ENCODE data around the gene OR10T2.

OR10T2 gene

GRCh38 chr1:158417586-158417985 is 18.3 kb upstream of the OR10T2 start:
- Histone ChIP-seq H3K4me3 (no peak overlapping the region), H3K27ac (no peak overlapping the region)
- TF ChIP-seq CTCF (IDR thresholded peaks at IDR 0.05) = no peak
- DNase-seq (ENCODE audit: low spot score) = no peak

DNA sequence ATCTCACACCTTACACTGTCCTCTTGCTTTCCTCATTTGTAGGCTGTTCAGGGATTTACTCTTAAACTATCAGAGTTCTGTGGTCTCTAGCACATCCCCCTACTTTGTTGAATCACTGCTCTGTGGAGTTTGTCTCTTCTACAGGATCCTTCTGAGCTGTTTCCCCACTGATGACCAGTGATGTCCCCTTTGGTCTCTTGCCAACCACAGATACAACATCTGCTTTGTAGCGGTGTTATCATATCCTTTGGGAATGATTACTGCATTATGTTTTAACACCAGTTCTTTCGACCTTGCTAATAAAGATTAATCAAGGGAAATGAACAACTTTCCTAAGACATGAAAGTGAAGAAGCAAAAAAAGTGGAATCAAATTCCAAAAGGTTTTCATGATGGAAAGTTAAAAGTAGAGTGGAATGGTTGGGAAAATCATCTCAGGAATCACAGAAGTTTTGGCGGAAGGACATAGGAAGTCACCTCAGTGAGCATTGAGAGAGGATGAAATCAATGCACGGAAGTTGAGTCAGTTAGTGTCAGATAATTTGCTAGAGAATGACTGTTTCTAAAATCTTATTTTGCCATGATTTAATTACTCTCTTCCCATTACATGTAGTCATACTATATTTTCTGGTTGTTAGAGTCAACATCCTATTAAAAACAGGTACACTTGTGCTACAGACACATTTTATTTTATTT is 15.5 kb upstream of the OR10T2 start:
- TF ChIP-seq CTCF (IDR thresholded peaks at IDR 0.05) = no peak
- Histone ChIP-seq H3K4me3 (no peak overlapping the region), H3K27ac (no peak overlapping the region)
- no peak for DNase-seq (ENCODE audit: low spot score)

DNA sequence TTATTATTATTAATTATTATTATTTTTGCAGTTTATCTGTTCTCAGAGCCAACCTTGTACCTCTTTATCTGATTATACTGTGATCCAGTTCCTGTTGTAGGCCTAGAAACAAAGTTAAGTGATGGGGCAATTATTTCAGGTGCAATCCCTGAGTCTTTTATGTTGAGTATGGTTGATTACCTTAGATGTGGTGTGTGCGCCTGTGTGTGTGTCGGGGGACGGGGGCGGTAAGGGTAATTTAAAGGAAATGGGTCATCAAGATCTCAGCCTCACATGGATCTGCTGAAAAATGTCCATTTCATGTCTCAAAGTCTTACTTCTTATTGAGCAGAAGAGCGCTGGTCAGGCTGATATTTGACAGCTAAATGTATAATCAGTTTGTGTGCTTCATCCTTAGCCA is 7.8 kb upstream of the OR10T2 start:
- no peak for DNase-seq (ENCODE audit: low spot score)
- TF ChIP-seq CTCF (IDR thresholded peaks at IDR 0.05) = no peak
- no peak overlapping the region for H3K4me3 ChIP-seq
- no peak overlapping the region for H3K27ac ChIP-seq

DNA sequence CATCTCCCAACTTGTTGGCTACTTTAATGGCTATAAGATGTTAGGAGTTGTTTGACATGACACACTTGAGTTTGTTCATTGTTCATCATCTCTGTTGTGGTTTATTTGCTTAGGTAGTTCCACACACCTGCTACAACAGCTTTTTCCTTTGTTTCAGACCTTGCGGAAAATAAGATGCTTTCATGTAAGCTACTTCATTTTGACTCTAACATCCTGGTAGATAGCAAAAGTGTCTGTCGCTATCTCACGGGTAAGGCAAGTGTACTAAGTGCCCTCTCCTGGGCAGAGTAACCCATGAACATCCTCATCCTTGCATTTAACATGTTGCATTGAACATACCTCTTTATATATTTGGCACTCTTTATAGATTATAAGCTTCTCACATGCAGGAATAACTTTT is 1.6 kb upstream of the OR10T2 start:
- Histone ChIP-seq H3K4me3 (no peak overlapping the region), H3K27ac (no peak overlapping the region)
- no peak for TF ChIP-seq CTCF (IDR thresholded peaks at IDR 0.05)
- DNase-seq (ENCODE audit: low spot score) = no peak

GRCh38 chr1:158396646-158397045 is 2.6 kb downstream of the OR10T2 start:
- no peak for DNase-seq (ENCODE audit: low spot score)
- TF ChIP-seq CTCF (IDR thresholded peaks at IDR 0.05) = no peak

GRCh38 chr1:158393476-158393875 is 5.8 kb downstream of the OR10T2 start:
- Histone ChIP-seq H3K27ac (no peak overlapping the region), H3K4me3 (no peak overlapping the region)
- DNase-seq (ENCODE audit: low spot score) = no peak
- TF ChIP-seq CTCF (IDR thresholded peaks at IDR 0.05) = no peak

More at GRCh38 chr1:158396646-158397045, 2.6 kb downstream of the OR10T2 start:
- Histone ChIP-seq H3K4me3 (no peak overlapping the region), H3K27ac (no peak overlapping the region)

DNA sequence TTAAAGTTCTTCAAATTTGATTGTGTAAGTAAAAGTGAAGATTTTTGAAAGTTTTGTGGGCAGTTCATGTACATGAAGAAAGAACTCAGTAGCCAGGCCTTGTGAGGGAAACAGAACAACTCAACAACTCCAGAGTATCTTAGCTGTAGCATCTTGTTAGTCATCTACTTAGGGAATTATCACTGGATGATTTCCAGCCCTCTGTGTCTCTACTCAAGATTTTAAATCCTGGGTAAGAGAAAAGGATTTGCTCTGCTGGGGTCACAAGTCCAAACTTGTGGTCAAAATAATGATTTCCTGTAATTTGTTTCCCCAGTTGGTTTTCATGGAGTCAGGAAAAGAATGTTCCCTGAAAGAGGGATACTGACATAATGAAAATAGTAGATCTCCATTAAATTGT is 8.2 kb downstream of the OR10T2 start:
- Histone ChIP-seq H3K4me3 (no peak overlapping the region), H3K27ac (no peak overlapping the region)
- DNase-seq (ENCODE audit: low spot score) = no peak
- no peak for TF ChIP-seq CTCF (IDR thresholded peaks at IDR 0.05)
